Measurements from ENCODE around the gene MATN3. TPM values are rescaled to one million over a fixed set of nuclear protein-coding genes. Genes with fewer than 3 reads are reported as not detected.

Gene MATN3
- total RNA-seq (5.0 TPM), polyA plus RNA-seq (ENCODE audit: insufficient read depth, low read depth, low replicate concordance) (2.3 TPM)
- long read RNA-seq, donor 1, partial matches to known transcripts, result 0 of 3 reads
- long read RNA-seq, donor 1, other reads (novel, unspliced or antisense), result 0 of 3 reads
- long read RNA-seq, donor 2, partial matches to known transcripts, result 0 of 1 reads
- long read RNA-seq, donor 2, other reads (novel, unspliced or antisense), result 0 of 1 reads
- long read RNA-seq, donor 3, partial matches to known transcripts, result 0 of 1 reads
- long read RNA-seq, donor 3, other reads (novel, unspliced or antisense), result 0 of 1 reads
- long read RNA-seq, donor 4, result 0 reads
- long read RNA-seq, donor 5, result 0 reads
- long read RNA-seq, donor 6, partial matches to known transcripts, result 6 of 7 reads
- long read RNA-seq, donor 6, other reads (novel, unspliced or antisense), result 0 of 7 reads
- long read RNA-seq, donor 7, transcript MATN3-201 (8 exons, 2,524 nt), result major isoform, 13 of 14 reads
- long read RNA-seq, donor 7, partial matches to known transcripts, result 1 of 14 reads
- long read RNA-seq, donor 7, other reads (novel, unspliced or antisense), result 0 of 14 reads
- long read RNA-seq, donor 8, result 0 reads
- long read RNA-seq, donor 9, partial matches to known transcripts, result 0 of 1 reads
- long read RNA-seq, donor 9, other reads (novel, unspliced or antisense), result 0 of 1 reads
- long read RNA-seq, donor 10, partial matches to known transcripts, result 0 of 2 reads
- long read RNA-seq, donor 10, other reads (novel, unspliced or antisense), result 0 of 2 reads

- no peak within 1 kb of the TSS for H3K27ac ChIP-seq (ENCODE audit: low read depth in 2 of 2, low read length in 2 of 2)
- no peaks in the 10 kb centered on the region for H3K36me3 ChIP-seq (ENCODE audit: control insufficient read depth in 2 of 3, insufficient read depth in 3 of 3, low read length in 3 of 3)
- FAIRE-seq, result no peak
- H3K27me3 ChIP-seq (ENCODE audit: control insufficient read depth, insufficient read depth, low read length), result no peaks in the 10 kb centered on the region
- no peak for TF ChIP-seq CTCF (IDR thresholded peaks at IDR 0.05; ENCODE audit: borderline replicate concordance, extremely low read depth, insufficient read depth)
- H3K9me3 ChIP-seq (ENCODE audit: control insufficient read depth in 2 of 3, insufficient read depth in 1 of 3, low read length in 3 of 3), result no peaks in the 10 kb centered on the region
- intact Hi-C loops (cut with DNase I), result loop anchor here (10.0 kb wide), 1 partner anchor 82 kb away; no protein-coding TSS in a partner anchor
- H3K4me1 ChIP-seq (ENCODE audit: control insufficient read depth in 2 of 3, insufficient read depth in 2 of 3, low read depth in 1 of 3, low read length in 3 of 3), result no peaks in the 10 kb centered on the region
- peak within 1 kb of the TSS in 2 of 3 donors; percentile 25 to 57 for H3K4me3 ChIP-seq (ENCODE audit: low read length in 3 of 3)
- H3K9ac ChIP-seq (ENCODE audit: low read length in 3 of 3), result no peak within 1 kb of the TSS
- DNase-seq, result peak; percentile 52 to 76 (median 62)
These were observed at the start of gene MATN3 for GRCh38 chr2:20012282-20013125. TSS of gene MATN3 (minus strand) at chr2:20012668. CDS start at chr2:20012631, 37 bp downstream.

- H3K27me3 ChIP-seq (ENCODE audit: control insufficient read depth, insufficient read depth, low read length), result no peaks in the 10 kb centered on the region
- H3K9me3 ChIP-seq (ENCODE audit: control insufficient read depth in 2 of 3, insufficient read depth in 1 of 3, low read length in 3 of 3), result no peaks in the 10 kb centered on the region
- FAIRE-seq (no peak), DNase-seq (no peak)
- no peak overlapping the region for H3K4me3 ChIP-seq (ENCODE audit: low read length in 3 of 3)
- H3K4me1 ChIP-seq (ENCODE audit: control insufficient read depth in 2 of 3, insufficient read depth in 2 of 3, low read depth in 1 of 3, low read length in 3 of 3), result no peaks in the 10 kb centered on the region
- no peak overlapping the region for H3K27ac ChIP-seq (ENCODE audit: low read depth in 2 of 2, low read length in 2 of 2)
- intact Hi-C loops (cut with DNase I), result no loop called here
- no peaks in the 10 kb centered on the region for H3K36me3 ChIP-seq (ENCODE audit: control insufficient read depth in 2 of 3, insufficient read depth in 3 of 3, low read length in 3 of 3)
- TF ChIP-seq CTCF (IDR thresholded peaks at IDR 0.05; ENCODE audit: borderline replicate concordance, extremely low read depth, insufficient read depth), result no peak
- H3K9ac ChIP-seq (ENCODE audit: low read length in 3 of 3), result no peak overlapping the region
These were observed 49.5 kb upstream of the MATN3 start for GRCh38 chr2:20061940-20062339.

GRCh38 chr2:20061476-20061875 lies 49.0 kb upstream of the MATN3 start:
- Histone ChIP-seq H3K27me3 (ENCODE audit: control insufficient read depth, insufficient read depth, low read length) (no peaks in the 10 kb centered on the region), H3K27ac (ENCODE audit: low read depth in 2 of 2, low read length in 2 of 2) (no peak overlapping the region), H3K36me3 (ENCODE audit: control insufficient read depth in 2 of 3, insufficient read depth in 3 of 3, low read length in 3 of 3) (no peaks in the 10 kb centered on the region), H3K9me3 (ENCODE audit: control insufficient read depth in 2 of 3, insufficient read depth in 1 of 3, low read length in 3 of 3) (no peaks in the 10 kb centered on the region), H3K9ac (ENCODE audit: low read length in 3 of 3) (no peak overlapping the region), H3K4me3 (ENCODE audit: low read length in 3 of 3) (no peak overlapping the region), H3K4me1 (ENCODE audit: control insufficient read depth in 2 of 3, insufficient read depth in 2 of 3, low read depth in 1 of 3, low read length in 3 of 3) (no peaks in the 10 kb centered on the region)
- no peak for TF ChIP-seq CTCF (IDR thresholded peaks at IDR 0.05; ENCODE audit: borderline replicate concordance, extremely low read depth, insufficient read depth)
- DNase-seq (no peak), FAIRE-seq (no peak)
- intact Hi-C loops (cut with DNase I), result no loop called here

Data from kidney (tissue), 22 donors.